HepG2 (cell line): ENCODE results near the gene PRKCI.

Experiments used
- BHLHE40 ChIP-seq: IDR thresholded peaks from 2 replicates; pipeline ENCODE4 v1.6.1; 2011; ENCODE audit warnings: low read length, improper control_type of control experiment
- FOXP1 ChIP-seq, 2 experiments: fragments of 450-650 bp in 1 of 2; IDR thresholded peaks; 2 replicates each; pipeline ENCODE4 v1.6.1; 2017 to 2018; ENCODE audit warnings: antibody characterized with exemption in 1 of 2
- JUNB ChIP-seq: sonication (generic); formaldehyde crosslinking; IDR thresholded peaks from 2 replicates; pipeline ENCODE4 v1.8.0; 2022; ENCODE audit warnings: missing genetic modification reagents, mild to moderate bottlenecking, borderline replicate concordance
- KLF13 ChIP-seq: sonication (generic); formaldehyde crosslinking; IDR thresholded peaks from 2 replicates; pipeline ENCODE4 v1.4.0; 2020; ENCODE audit warnings: mild to moderate bottlenecking, missing genetic modification reagents
- MAZ ChIP-seq, 2 experiments: sonication (generic) in 1 of 2; formaldehyde crosslinking in 1 of 2; IDR thresholded peaks; 2 replicates each; pipeline versions ENCODE4 v1.5.0 to v1.6.1; 2012 to 2020; ENCODE audit warnings: low read depth in 2 of 2, mild to moderate bottlenecking in 2 of 2, borderline replicate concordance in 1 of 2, improper control_type of control experiment in 1 of 2, low read length in 1 of 2, missing genetic modification reagents in 1 of 2, moderate library complexity in 1 of 2
- MXI1 ChIP-seq: IDR thresholded peaks from 3 replicates; pipeline ENCODE4 v1.6.1; 2012; ENCODE audit warnings: low read depth, low read length, inconsistent platforms, borderline replicate concordance
- POLR2AphosphoS2 ChIP-seq: IDR thresholded peaks from 2 replicates; pipeline ENCODE4 v1.6.1; 2011; ENCODE audit warnings: low read depth, low read length, improper control_type of control experiment
- SAP130 ChIP-seq: IDR thresholded peaks from 2 replicates; pipeline ENCODE4 v1.6.1; 2016; ENCODE audit warnings: low read depth
- SSRP1 ChIP-seq: IDR thresholded peaks from 2 replicates; pipeline ENCODE4 v1.6.1; 2016; ENCODE audit warnings: control low read depth
- TF ChIP-seq, protein P1 (sequence below): sonication (generic); formaldehyde crosslinking; IDR thresholded peaks from 2 replicates; pipeline ENCODE4; 2020; ENCODE audit warnings: missing genetic modification reagents, mild to moderate bottlenecking, borderline replicate concordance
- TF ChIP-seq, protein P2 (sequence below), 2 experiments: IDR thresholded peaks; 2 replicates each; pipeline ENCODE4 v1.6.1; 2011 to 2012; ENCODE audit warnings: low read length in 2 of 2, borderline replicate concordance in 1 of 2, low read depth in 1 of 2, mild to moderate bottlenecking in 1 of 2, moderate library complexity in 1 of 2
- TF ChIP-seq, protein P3 (sequence below): IDR thresholded peaks from 2 replicates; pipeline ENCODE4 v1.4.0; 2020; ENCODE audit warnings: mild to moderate bottlenecking, missing genetic modification reagents

DNA sequence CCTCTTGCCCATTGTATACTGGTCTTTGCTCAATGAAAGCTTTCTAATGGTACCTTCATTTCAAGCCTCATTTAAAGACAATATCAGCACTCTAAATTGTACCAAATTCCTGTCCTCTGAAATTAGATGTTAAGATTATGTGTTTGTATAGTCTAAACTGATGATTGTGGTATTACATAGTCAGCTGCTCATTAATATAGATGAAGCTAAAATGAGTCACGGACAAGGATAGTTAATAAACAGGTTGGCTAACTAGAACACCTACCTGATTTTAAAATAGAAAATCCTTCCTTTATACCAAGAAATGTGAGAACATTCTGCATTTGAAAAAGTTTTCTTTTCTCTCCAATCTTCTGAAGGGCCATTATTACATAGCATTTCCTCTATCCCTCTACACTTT is 2.9 kb downstream of the PRKCI start:
- TF ChIP-seq, protein P1, sequence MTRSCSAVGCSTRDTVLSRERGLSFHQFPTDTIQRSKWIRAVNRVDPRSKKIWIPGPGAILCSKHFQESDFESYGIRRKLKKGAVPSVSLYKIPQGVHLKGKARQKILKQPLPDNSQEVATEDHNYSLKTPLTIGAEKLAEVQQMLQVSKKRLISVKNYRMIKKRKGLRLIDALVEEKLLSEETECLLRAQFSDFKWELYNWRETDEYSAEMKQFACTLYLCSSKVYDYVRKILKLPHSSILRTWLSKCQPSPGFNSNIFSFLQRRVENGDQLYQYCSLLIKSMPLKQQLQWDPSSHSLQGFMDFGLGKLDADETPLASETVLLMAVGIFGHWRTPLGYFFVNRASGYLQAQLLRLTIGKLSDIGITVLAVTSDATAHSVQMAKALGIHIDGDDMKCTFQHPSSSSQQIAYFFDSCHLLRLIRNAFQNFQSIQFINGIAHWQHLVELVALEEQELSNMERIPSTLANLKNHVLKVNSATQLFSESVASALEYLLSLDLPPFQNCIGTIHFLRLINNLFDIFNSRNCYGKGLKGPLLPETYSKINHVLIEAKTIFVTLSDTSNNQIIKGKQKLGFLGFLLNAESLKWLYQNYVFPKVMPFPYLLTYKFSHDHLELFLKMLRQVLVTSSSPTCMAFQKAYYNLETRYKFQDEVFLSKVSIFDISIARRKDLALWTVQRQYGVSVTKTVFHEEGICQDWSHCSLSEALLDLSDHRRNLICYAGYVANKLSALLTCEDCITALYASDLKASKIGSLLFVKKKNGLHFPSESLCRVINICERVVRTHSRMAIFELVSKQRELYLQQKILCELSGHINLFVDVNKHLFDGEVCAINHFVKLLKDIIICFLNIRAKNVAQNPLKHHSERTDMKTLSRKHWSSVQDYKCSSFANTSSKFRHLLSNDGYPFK (CRISPR knock-in tag): no peak
- TF ChIP-seq BHLHE40 (no peak), SAP130 (CRISPR knock-in tag) (no peak), SSRP1 (no peak), FOXP1 (IDR thresholded peaks at IDR 0.05) (no peak), FOXP1 (CRISPR knock-in tag; IDR thresholded peaks at IDR 0.05) (no peak), JUNB (CRISPR knock-in tag) (no peak), MAZ (IDR thresholded peaks at IDR 0.05; ENCODE audit: borderline replicate concordance, low read depth, low read length) (no peak), MAZ (CRISPR knock-in tag; IDR thresholded peaks at IDR 0.05; ENCODE audit: low read depth) (no peak), POLR2AphosphoS2 (no peak), KLF13 (CRISPR knock-in tag) (no peak), MXI1 (no peak)
- TF ChIP-seq, protein P2, sequence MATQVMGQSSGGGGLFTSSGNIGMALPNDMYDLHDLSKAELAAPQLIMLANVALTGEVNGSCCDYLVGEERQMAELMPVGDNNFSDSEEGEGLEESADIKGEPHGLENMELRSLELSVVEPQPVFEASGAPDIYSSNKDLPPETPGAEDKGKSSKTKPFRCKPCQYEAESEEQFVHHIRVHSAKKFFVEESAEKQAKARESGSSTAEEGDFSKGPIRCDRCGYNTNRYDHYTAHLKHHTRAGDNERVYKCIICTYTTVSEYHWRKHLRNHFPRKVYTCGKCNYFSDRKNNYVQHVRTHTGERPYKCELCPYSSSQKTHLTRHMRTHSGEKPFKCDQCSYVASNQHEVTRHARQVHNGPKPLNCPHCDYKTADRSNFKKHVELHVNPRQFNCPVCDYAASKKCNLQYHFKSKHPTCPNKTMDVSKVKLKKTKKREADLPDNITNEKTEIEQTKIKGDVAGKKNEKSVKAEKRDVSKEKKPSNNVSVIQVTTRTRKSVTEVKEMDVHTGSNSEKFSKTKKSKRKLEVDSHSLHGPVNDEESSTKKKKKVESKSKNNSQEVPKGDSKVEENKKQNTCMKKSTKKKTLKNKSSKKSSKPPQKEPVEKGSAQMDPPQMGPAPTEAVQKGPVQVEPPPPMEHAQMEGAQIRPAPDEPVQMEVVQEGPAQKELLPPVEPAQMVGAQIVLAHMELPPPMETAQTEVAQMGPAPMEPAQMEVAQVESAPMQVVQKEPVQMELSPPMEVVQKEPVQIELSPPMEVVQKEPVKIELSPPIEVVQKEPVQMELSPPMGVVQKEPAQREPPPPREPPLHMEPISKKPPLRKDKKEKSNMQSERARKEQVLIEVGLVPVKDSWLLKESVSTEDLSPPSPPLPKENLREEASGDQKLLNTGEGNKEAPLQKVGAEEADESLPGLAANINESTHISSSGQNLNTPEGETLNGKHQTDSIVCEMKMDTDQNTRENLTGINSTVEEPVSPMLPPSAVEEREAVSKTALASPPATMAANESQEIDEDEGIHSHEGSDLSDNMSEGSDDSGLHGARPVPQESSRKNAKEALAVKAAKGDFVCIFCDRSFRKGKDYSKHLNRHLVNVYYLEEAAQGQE (IDR thresholded peaks at IDR 0.05; ENCODE audit: borderline replicate concordance in 1 of 2, low read depth in 1 of 2, low read length in 2 of 2): no peak
- TF ChIP-seq, protein P3, sequence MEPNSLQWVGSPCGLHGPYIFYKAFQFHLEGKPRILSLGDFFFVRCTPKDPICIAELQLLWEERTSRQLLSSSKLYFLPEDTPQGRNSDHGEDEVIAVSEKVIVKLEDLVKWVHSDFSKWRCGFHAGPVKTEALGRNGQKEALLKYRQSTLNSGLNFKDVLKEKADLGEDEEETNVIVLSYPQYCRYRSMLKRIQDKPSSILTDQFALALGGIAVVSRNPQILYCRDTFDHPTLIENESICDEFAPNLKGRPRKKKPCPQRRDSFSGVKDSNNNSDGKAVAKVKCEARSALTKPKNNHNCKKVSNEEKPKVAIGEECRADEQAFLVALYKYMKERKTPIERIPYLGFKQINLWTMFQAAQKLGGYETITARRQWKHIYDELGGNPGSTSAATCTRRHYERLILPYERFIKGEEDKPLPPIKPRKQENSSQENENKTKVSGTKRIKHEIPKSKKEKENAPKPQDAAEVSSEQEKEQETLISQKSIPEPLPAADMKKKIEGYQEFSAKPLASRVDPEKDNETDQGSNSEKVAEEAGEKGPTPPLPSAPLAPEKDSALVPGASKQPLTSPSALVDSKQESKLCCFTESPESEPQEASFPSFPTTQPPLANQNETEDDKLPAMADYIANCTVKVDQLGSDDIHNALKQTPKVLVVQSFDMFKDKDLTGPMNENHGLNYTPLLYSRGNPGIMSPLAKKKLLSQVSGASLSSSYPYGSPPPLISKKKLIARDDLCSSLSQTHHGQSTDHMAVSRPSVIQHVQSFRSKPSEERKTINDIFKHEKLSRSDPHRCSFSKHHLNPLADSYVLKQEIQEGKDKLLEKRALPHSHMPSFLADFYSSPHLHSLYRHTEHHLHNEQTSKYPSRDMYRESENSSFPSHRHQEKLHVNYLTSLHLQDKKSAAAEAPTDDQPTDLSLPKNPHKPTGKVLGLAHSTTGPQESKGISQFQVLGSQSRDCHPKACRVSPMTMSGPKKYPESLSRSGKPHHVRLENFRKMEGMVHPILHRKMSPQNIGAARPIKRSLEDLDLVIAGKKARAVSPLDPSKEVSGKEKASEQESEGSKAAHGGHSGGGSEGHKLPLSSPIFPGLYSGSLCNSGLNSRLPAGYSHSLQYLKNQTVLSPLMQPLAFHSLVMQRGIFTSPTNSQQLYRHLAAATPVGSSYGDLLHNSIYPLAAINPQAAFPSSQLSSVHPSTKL: no peak
